Mesothelial cell of epicardium (in vitro differentiated cells): Measurements from ENCODE around the gene CIAPIN1. TPM values are rescaled to one million over a fixed set of nuclear protein-coding genes. Genes with fewer than 3 reads are reported as not detected.
"Not testable (repeated sequence)": the region's sequence is repeated elsewhere in the genome, so short reads cannot be mapped to it uniquely, and the experiment has no call there.

Source experiments
- DNase-seq, 2 experiments: peaks; one replicate each; pipeline ENCODE4 v3.0.0; 2021; ENCODE audit warnings: low spot score in 2 of 2; ENCODE audit not compliant: unreplicated experiment in 2 of 2
- H3K27ac Mint-ChIP-seq: 2 replicates; pipeline ENCODE4 v1.8.0; 2021; ENCODE audit warnings: mixed read lengths
- H3K27me3 Mint-ChIP-seq: 2 replicates; pipeline ENCODE4 v1.8.0; 2021; ENCODE audit warnings: low read depth, mixed read lengths
- H3K36me3 Mint-ChIP-seq: 2 replicates; pipeline ENCODE4 v1.8.0; 2021; ENCODE audit warnings: mixed read lengths
- H3K4me1 Mint-ChIP-seq: 2 replicates; pipeline ENCODE4 v1.8.0; 2021; ENCODE audit warnings: mixed read lengths
- H3K4me3 Mint-ChIP-seq: 2 replicates; pipeline ENCODE4 v1.8.0; 2021; ENCODE audit warnings: mild to moderate bottlenecking, moderate library complexity, mixed read lengths
- H3K9me3 Mint-ChIP-seq: 2 replicates; pipeline ENCODE4 v1.8.0; 2021; ENCODE audit warnings: mixed read lengths
- CTCF ChIP-seq: fragments of 200-600 bp; sonication (generic); IDR thresholded peaks from one replicate; pipeline ENCODE4 v1.5.0; 2021; ENCODE audit warnings: antibody characterized with exemption; ENCODE audit not compliant: unreplicated experiment
- total RNA-seq: library from RNA; stranded (reverse); gene quantifications from 3 replicates; pipeline ENCODE4 v1.2.1, GENCODE V29; 2021

CIAPIN1 gene
- total RNA-seq, 1 donor from 2014 or later, result 62.9 TPM

- peaks cover 17% of the 10 kb centered on the region for H3K36me3 Mint-ChIP-seq
- peaks cover 14% of the 10 kb centered on the region for H3K4me1 Mint-ChIP-seq
- peak; percentile 84 to 95 for DNase-seq
- TF ChIP-seq CTCF, result peak; percentile 96
- peak within 1 kb of the TSS; percentile 100 for H3K27ac Mint-ChIP-seq
- no peaks in the 10 kb centered on the region for H3K9me3 Mint-ChIP-seq
- no peaks in the 10 kb centered on the region for H3K27me3 Mint-ChIP-seq
- H3K4me3 Mint-ChIP-seq, result peak within 1 kb of the TSS; percentile 100
These were observed 15.2 kb upstream of the CIAPIN1 start, which contains the start of gene POLR2C for GRCh38 chr16:57462209-57462977. POLR2C (plus strand) TSS chr16:57462679; CDS start chr16:57462725, 46 bp downstream.

GRCh38 chr16:57452021-57452420 lies 4.8 kb upstream of the CIAPIN1 start:
- Mint-ChIP-seq H3K27ac (no peak overlapping the region), H3K4me3 (no peak overlapping the region), H3K27me3 (no peaks in the 10 kb centered on the region), H3K9me3 (no peaks in the 10 kb centered on the region), H3K36me3 (peaks cover 31% of the 10 kb centered on the region), H3K4me1 (peaks cover 5% of the 10 kb centered on the region)
- DNase-seq, result no peak
- no peak for TF ChIP-seq CTCF

GRCh38 chr16:57446531-57447185 lies 527 bp downstream of the CIAPIN1 start:
- DNase-seq, result no peak
- peaks cover 15% of the 10 kb centered on the region for H3K4me1 Mint-ChIP-seq
- H3K9me3 Mint-ChIP-seq, result no peaks in the 10 kb centered on the region
- peak overlapping the region; percentile 88 for H3K4me3 Mint-ChIP-seq
- TF ChIP-seq CTCF, result no peak
- H3K36me3 Mint-ChIP-seq, result peaks cover 9% of the 10 kb centered on the region
- no peaks in the 10 kb centered on the region for H3K27me3 Mint-ChIP-seq
- peak overlapping the region; percentile 93 for H3K27ac Mint-ChIP-seq

GRCh38 chr16:57445510-57445909 lies 1.7 kb downstream of the CIAPIN1 start:
- H3K4me1 Mint-ChIP-seq, result peaks cover 15% of the 10 kb centered on the region
- no peak overlapping the region for H3K27ac Mint-ChIP-seq
- no peak overlapping the region for H3K4me3 Mint-ChIP-seq
- TF ChIP-seq CTCF, result no peak
- no peak for DNase-seq
- H3K9me3 Mint-ChIP-seq, result peaks cover 7% of the 10 kb centered on the region
- H3K27me3 Mint-ChIP-seq, result no peaks in the 10 kb centered on the region
- peaks cover 18% of the 10 kb centered on the region for H3K36me3 Mint-ChIP-seq

- no peak overlapping the region for H3K4me3 Mint-ChIP-seq
These were observed 2.5 kb downstream of the CIAPIN1 start for GRCh38 chr16:57444711-57445110.

GRCh38 chr16:57440551-57440950 lies 6.6 kb downstream of the CIAPIN1 start:
- peaks cover 17% of the 10 kb centered on the region for H3K9me3 Mint-ChIP-seq
- H3K36me3 Mint-ChIP-seq, result peaks cover 47% of the 10 kb centered on the region
- H3K4me1 Mint-ChIP-seq, H3K4me3 Mint-ChIP-seq, H3K27ac Mint-ChIP-seq, DNase-seq, H3K27me3 Mint-ChIP-seq: not testable (repeated sequence)

More at GRCh38 chr16:57444711-57445110, 2.5 kb downstream of the CIAPIN1 start:
- Mint-ChIP-seq H3K36me3 (peaks cover 26% of the 10 kb centered on the region), H3K27ac (no peak overlapping the region), H3K27me3 (no peaks in the 10 kb centered on the region), H3K9me3 (peaks cover 15% of the 10 kb centered on the region), H3K4me1 (peaks cover 15% of the 10 kb centered on the region)
- no peak for TF ChIP-seq CTCF
- DNase-seq, result no peak

- peaks cover 17% of the 10 kb centered on the region for H3K9me3 Mint-ChIP-seq
- not testable (repeated sequence) for DNase-seq, H3K27ac Mint-ChIP-seq, H3K27me3 Mint-ChIP-seq, H3K4me3 Mint-ChIP-seq, H3K4me1 Mint-ChIP-seq
- H3K36me3 Mint-ChIP-seq, result peaks cover 49% of the 10 kb centered on the region
These were observed 7.2 kb downstream of the CIAPIN1 start for GRCh38 chr16:57439947-57440346.
